ENCODE data around the gene GSTA2. TPM values are rescaled to one million over a fixed set of nuclear protein-coding genes. Genes with fewer than 3 reads are reported as not detected.

The GSTA2 gene
- total and polyA plus RNA-seq, 2 of the 13 experiments (the other 11 are each of a cell fraction or from before 2014, with no cell fraction given): 0.75 to 13.7 TPM

DNA sequence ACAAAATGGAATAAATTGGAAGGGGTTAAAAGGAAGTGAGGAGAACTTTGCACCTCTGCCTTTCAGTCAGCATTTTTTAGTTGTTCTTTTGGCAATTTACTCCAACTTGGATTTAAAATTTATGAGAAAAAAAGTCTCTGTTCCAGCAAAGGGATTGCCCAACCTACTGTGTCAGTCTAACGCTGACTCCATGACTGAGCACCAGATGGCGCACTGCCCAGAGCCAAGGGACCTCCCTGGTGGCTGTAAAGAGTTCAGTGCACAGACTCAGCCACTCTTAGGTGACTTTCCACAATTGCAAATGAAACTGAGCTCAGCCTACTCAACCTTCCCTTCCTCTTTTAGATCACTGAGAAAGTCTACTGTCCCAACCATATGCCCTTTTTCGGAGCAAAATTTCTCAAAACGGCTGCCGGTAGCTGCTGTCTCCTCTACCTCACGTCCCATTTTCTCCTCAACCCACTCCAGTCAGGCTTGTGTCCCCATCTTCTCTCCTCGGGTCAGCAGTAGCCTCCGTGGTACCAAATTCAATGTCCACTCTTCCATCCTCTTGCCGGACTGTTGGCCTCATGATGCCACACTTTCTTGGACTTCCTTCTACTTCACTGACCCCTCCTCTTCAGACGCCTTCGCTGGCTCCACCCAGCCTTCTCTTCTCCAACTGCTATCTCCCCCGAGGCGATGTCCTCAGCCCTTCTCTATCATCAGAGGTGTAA lies 38.7 kb downstream of the GSTA2 start (continued):
- TF ChIP-seq, protein P1, sequence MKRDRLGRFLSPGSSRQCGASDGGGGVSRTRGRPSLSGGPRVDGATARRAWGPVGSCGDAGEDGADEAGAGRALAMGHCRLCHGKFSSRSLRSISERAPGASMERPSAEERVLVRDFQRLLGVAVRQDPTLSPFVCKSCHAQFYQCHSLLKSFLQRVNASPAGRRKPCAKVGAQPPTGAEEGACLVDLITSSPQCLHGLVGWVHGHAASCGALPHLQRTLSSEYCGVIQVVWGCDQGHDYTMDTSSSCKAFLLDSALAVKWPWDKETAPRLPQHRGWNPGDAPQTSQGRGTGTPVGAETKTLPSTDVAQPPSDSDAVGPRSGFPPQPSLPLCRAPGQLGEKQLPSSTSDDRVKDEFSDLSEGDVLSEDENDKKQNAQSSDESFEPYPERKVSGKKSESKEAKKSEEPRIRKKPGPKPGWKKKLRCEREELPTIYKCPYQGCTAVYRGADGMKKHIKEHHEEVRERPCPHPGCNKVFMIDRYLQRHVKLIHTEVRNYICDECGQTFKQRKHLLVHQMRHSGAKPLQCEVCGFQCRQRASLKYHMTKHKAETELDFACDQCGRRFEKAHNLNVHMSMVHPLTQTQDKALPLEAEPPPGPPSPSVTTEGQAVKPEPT (CRISPR knock-in tag; IDR thresholded peaks at IDR 0.05; ENCODE audit: low read depth): no peak
- TF ChIP-seq NFYC (CRISPR knock-in tag; IDR thresholded peaks at IDR 0.05) (no peak), ZNF670 (CRISPR knock-in tag; IDR thresholded peaks at IDR 0.05; ENCODE audit: borderline replicate concordance) (0 out of 2 replicates have a peak, but pooled peaks have one; percentile 88), TRIM24 (CRISPR knock-in tag; IDR thresholded peaks at IDR 0.05) (no peak), ZMYM4 (CRISPR knock-in tag; IDR thresholded peaks at IDR 0.05) (peak; percentile 90), NFE2L2 (IDR thresholded peaks at IDR 0.05; ENCODE audit: low read length) (no peak; the same call in 1 of the 2 replicates), ZZZ3 (CRISPR knock-in tag; IDR thresholded peaks at IDR 0.05; ENCODE audit: borderline replicate concordance) (no peak), PAWR (CRISPR knock-in tag; IDR thresholded peaks at IDR 0.05; ENCODE audit: borderline replicate concordance) (0 out of 2 replicates have a peak, but pooled peaks have one; percentile 31), ZBTB14 (CRISPR knock-in tag; IDR thresholded peaks at IDR 0.05) (no peak), ZBTB42 (CRISPR knock-in tag; IDR thresholded peaks at IDR 0.05) (no peak), YEATS4 (CRISPR knock-in tag; IDR thresholded peaks at IDR 0.05; ENCODE audit: borderline replicate concordance) (no peak), ZBTB7B (CRISPR knock-in tag; IDR thresholded peaks at IDR 0.05) (peak; percentile 64; the same call in 1 of the 2 replicates), FOXK2 (IDR thresholded peaks at IDR 0.05) (no peak), ZNF280D (CRISPR knock-in tag; IDR thresholded peaks at IDR 0.05) (no peak)
- TF ChIP-seq, protein P2, sequence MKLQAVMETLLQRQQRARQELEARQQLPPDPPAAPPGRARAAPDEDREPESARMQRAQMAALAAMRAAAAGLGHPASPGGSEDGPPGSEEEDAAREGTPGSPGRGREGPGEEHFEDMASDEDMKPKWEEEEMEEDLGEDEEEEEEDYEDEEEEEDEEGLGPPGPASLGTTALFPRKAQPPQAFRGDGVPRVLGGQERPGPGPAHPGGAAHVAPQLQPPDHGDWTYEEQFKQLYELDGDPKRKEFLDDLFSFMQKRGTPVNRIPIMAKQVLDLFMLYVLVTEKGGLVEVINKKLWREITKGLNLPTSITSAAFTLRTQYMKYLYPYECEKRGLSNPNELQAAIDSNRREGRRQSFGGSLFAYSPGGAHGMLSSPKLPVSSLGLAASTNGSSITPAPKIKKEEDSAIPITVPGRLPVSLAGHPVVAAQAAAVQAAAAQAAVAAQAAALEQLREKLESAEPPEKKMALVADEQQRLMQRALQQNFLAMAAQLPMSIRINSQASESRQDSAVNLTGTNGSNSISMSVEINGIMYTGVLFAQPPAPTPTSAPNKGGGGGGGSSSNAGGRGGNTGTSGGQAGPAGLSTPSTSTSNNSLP (IDR thresholded peaks at IDR 0.05; ENCODE audit: low read depth, low read length): 0 out of 2 replicates have a peak, but pooled peaks have one; percentile 39
- TF ChIP-seq, protein P3, sequence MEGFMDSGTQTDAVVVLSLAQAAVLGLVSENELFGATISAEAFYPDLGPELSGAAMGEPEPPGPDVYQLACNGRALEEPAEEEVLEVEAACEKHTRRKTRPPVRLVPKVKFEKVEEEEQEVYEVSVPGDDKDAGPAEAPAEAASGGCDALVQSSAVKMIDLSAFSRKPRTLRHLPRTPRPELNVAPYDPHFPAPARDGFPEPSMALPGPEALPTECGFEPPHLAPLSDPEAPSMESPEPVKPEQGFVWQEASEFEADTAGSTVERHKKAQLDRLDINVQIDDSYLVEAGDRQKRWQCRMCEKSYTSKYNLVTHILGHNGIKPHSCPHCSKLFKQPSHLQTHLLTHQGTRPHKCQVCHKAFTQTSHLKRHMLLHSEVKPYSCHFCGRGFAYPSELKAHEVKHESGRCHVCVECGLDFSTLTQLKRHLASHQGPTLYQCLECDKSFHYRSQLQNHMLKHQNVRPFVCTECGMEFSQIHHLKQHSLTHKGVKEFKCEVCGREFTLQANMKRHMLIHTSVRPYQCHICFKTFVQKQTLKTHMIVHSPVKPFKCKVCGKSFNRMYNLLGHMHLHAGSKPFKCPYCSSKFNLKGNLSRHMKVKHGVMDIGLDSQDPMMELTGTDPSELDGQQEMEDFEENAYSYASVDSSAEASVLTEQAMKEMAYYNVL (CRISPR knock-in tag; IDR thresholded peaks at IDR 0.05; ENCODE audit: borderline replicate concordance): peak; percentile 22; the same call in 1 of the 2 replicates
